ENCODE results near the gene ACD.

Gene ACD

GRCh38 chr16:67663151-67663876 is 3.3 kb upstream of the ACD start (continued):
- TF ChIP-seq ZNF510 (tag by site-specific recombination; IDR thresholded peaks at IDR 0.05; ENCODE audit: insufficient replicate concordance), result no peak
- TF ChIP-seq ZNF416 (tag by site-specific recombination; IDR thresholded peaks at IDR 0.05), result no peak
- no peak for TF ChIP-seq ZNF138 (tag by site-specific recombination; IDR thresholded peaks at IDR 0.05; ENCODE audit: borderline replicate concordance)
- no peak for TF ChIP-seq ZSCAN30 (tag by site-specific recombination; IDR thresholded peaks at IDR 0.05)
- TF ChIP-seq EGR2 (tag by site-specific recombination; IDR thresholded peaks at IDR 0.05; ENCODE audit: low read depth), result peak; percentile 83; the same call in 1 of the 2 replicates
- TF ChIP-seq ZNF664 (tag by site-specific recombination; IDR thresholded peaks at IDR 0.05), result no peak
- TF ChIP-seq ZNF76 (tag by site-specific recombination; IDR thresholded peaks at IDR 0.05; ENCODE audit: borderline replicate concordance, low read depth), result no peak
- no peak for TF ChIP-seq KLF1 (tag by site-specific recombination; IDR thresholded peaks at IDR 0.05)
- no peak for TF ChIP-seq ZNF133 (tag by site-specific recombination; IDR thresholded peaks at IDR 0.05)
- no peak for TF ChIP-seq IKZF3 (tag by site-specific recombination; IDR thresholded peaks at IDR 0.05)
- no peak for TF ChIP-seq ZNF626 (tag by site-specific recombination; IDR thresholded peaks at IDR 0.05)
- TF ChIP-seq ZBTB11 (tag by site-specific recombination; conservative IDR thresholded peaks at IDR 0.05; ENCODE audit: low read depth), result no peak
- TF ChIP-seq ZNF214 (tag by site-specific recombination; IDR thresholded peaks at IDR 0.05; ENCODE audit: borderline replicate concordance), result no peak
- no peak for TF ChIP-seq BCL11B (tag by site-specific recombination; IDR thresholded peaks at IDR 0.05; ENCODE audit: low read depth)

- no peak for TF ChIP-seq ZNF248 (tag by site-specific recombination; IDR thresholded peaks at IDR 0.05)
- TF ChIP-seq ZIC2 (tag by site-specific recombination; IDR thresholded peaks at IDR 0.05), result peak; percentile 18; the same call in 1 of the 2 replicates
- TF ChIP-seq, protein P1, sequence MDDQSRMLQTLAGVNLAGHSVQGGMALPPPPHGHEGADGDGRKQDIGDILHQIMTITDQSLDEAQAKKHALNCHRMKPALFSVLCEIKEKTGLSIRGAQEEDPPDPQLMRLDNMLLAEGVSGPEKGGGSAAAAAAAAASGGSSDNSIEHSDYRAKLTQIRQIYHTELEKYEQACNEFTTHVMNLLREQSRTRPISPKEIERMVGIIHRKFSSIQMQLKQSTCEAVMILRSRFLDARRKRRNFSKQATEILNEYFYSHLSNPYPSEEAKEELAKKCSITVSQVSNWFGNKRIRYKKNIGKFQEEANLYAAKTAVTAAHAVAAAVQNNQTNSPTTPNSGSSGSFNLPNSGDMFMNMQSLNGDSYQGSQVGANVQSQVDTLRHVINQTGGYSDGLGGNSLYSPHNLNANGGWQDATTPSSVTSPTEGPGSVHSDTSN (CRISPR knock-in tag; IDR thresholded peaks at IDR 0.05), result no peak
- no peak for TF ChIP-seq ZNF837 (tag by site-specific recombination; IDR thresholded peaks at IDR 0.05)
- no peak for TF ChIP-seq ZNF624 (tag by site-specific recombination; IDR thresholded peaks at IDR 0.05)
- TF ChIP-seq SCRT2 (tag by site-specific recombination; IDR thresholded peaks at IDR 0.05), result no peak
Observed at GRCh38 chr16:67662653-67663010, 2.6 kb upstream of the ACD start.

More at GRCh38 chr16:67662653-67663010, 2.6 kb upstream of the ACD start:
- H3K9me3 ChIP-seq (ENCODE audit: control insufficient read depth, insufficient read depth, low read depth, low read length), result no peaks in the 10 kb centered on the region
- H3K4me3 ChIP-seq (ENCODE audit: low read depth, low read length), result no peak overlapping the region
- H3K27ac ChIP-seq (ENCODE audit: extremely low read depth, low read depth, low read length), result no peak overlapping the region
- CTCF ChIA-PET, result interaction anchor here (0.5 to 1.4 kb wide), 8 partner anchors 10 to 421 kb away, joined by 3 to 6 read pairs (median 4); partner anchors contain the start of gene CARMIL2
- H3K4me1 ChIP-seq (ENCODE audit: control insufficient read depth, insufficient read depth, low read length), result 0 out of 2 replicates have a peak, but pooled peaks cover 4% of the 10 kb centered on the region
- POLR2A ChIA-PET, result interaction anchor here (0.8 kb wide), 1 partner anchor 273 kb away, joined by 3 read pairs; no protein-coding TSS in a partner anchor
- peaks cover 0 to 53% of the 10 kb centered on the region in 2 experiments; a peak in 1 of 3 replicates for H3K36me3 ChIP-seq (ENCODE audit: control insufficient read depth in 2 of 2, insufficient read depth in 1 of 2, low read length in 2 of 2)

All from HEK293 (cell line).